ENCODE measurements around the gene IRF2BP2. TPM values are rescaled to one million over a fixed set of nuclear protein-coding genes. Genes with fewer than 3 reads are reported as not detected.
A peak's percentile ranks its signal among the peaks of the same experiment; 100 is the strongest.

The IRF2BP2 gene
- total and polyA plus RNA-seq, 2 of the 13 experiments (the other 11 are each of a cell fraction or from before 2014, with no cell fraction given) = 140 to 147 TPM

DNA sequence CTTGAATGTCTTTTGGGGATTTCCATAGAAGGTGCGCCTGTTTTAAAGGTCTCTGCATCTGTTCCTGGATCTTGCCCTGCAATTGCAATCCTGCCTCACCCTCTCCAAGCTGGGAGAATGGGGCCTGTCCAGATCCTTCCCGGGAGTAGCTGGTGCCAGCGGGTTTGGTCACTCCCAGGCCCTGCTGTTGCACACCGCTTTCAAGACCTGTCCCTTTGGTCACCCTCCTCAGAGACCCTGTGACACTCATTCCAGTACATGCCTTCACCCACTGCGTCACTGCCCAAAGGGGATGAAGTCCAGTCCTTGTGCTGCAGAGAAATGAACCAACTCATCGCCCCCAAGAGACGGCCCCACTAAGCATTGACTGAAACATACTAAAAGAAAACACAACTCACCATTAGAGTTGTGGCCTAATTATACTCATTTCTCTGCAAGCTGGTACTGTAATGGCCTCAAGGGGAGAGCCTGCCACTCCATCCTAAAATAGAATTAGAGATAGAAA, 1.9 kb upstream of the IRF2BP2 start (continued):
- TF ChIP-seq, protein P1, sequence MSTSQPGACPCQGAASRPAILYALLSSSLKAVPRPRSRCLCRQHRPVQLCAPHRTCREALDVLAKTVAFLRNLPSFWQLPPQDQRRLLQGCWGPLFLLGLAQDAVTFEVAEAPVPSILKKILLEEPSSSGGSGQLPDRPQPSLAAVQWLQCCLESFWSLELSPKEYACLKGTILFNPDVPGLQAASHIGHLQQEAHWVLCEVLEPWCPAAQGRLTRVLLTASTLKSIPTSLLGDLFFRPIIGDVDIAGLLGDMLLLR (CRISPR knock-in tag; IDR thresholded peaks at IDR 0.05) = 0 out of 2 replicates have a peak, but pooled peaks have one; percentile 42
- TF ChIP-seq, protein P2, sequence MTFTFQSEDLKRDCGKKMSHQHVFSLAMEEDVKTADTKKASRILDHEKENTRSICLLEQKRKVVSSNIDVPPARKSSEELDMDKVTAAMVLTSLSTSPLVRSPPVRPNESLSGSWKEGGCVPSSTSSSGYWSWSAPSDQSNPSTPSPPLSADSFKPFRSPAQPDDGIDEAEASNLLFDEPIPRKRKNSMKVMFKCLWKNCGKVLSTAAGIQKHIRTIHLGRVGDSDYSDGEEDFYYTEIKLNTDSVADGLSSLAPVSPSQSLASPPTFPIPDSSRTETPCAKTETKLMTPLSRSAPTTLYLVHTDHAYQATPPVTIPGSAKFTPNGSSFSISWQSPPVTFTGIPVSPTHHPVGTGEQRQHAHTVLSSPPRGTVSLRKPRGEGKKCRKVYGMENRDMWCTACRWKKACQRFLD (CRISPR knock-in tag; IDR thresholded peaks at IDR 0.05; ENCODE audit: borderline replicate concordance) = no peak
- TF ChIP-seq, protein P3, sequence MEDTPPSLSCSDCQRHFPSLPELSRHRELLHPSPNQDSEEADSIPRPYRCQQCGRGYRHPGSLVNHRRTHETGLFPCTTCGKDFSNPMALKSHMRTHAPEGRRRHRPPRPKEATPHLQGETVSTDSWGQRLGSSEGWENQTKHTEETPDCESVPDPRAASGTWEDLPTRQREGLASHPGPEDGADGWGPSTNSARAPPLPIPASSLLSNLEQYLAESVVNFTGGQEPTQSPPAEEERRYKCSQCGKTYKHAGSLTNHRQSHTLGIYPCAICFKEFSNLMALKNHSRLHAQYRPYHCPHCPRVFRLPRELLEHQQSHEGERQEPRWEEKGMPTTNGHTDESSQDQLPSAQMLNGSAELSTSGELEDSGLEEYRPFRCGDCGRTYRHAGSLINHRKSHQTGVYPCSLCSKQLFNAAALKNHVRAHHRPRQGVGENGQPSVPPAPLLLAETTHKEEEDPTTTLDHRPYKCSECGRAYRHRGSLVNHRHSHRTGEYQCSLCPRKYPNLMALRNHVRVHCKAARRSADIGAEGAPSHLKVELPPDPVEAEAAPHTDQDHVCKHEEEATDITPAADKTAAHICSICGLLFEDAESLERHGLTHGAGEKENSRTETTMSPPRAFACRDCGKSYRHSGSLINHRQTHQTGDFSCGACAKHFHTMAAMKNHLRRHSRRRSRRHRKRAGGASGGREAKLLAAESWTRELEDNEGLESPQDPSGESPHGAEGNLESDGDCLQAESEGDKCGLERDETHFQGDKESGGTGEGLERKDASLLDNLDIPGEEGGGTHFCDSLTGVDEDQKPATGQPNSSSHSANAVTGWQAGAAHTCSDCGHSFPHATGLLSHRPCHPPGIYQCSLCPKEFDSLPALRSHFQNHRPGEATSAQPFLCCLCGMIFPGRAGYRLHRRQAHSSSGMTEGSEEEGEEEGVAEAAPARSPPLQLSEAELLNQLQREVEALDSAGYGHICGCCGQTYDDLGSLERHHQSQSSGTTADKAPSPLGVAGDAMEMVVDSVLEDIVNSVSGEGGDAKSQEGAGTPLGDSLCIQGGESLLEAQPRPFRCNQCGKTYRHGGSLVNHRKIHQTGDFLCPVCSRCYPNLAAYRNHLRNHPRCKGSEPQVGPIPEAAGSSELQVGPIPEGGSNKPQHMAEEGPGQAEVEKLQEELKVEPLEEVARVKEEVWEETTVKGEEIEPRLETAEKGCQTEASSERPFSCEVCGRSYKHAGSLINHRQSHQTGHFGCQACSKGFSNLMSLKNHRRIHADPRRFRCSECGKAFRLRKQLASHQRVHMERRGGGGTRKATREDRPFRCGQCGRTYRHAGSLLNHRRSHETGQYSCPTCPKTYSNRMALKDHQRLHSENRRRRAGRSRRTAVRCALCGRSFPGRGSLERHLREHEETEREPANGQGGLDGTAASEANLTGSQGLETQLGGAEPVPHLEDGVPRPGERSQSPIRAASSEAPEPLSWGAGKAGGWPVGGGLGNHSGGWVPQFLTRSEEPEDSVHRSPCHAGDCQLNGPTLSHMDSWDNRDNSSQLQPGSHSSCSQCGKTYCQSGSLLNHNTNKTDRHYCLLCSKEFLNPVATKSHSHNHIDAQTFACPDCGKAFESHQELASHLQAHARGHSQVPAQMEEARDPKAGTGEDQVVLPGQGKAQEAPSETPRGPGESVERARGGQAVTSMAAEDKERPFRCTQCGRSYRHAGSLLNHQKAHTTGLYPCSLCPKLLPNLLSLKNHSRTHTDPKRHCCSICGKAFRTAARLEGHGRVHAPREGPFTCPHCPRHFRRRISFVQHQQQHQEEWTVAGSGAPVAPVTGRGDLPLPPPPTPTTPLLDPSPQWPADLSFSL (CRISPR knock-in tag; IDR thresholded peaks at IDR 0.05) = no peak
- TF ChIP-seq ZBTB3 (CRISPR knock-in tag; IDR thresholded peaks at IDR 0.05; ENCODE audit: borderline replicate concordance, low read depth) (no peak), ZNF383 (CRISPR knock-in tag; IDR thresholded peaks at IDR 0.05; ENCODE audit: borderline replicate concordance) (no peak), SKI (IDR thresholded peaks at IDR 0.05; ENCODE audit: partially characterized antibody) (peak; percentile 56), CBX2 (IDR thresholded peaks at IDR 0.05; ENCODE audit: low read depth, low read length) (no peak), CBX2 (CRISPR knock-in tag; IDR thresholded peaks at IDR 0.05; ENCODE audit: low read depth) (no peak), ISX (CRISPR knock-in tag; conservative IDR thresholded peaks at IDR 0.05) (no peak), MTA1 (CRISPR knock-in tag; IDR thresholded peaks at IDR 0.05; ENCODE audit: borderline replicate concordance) (no peak; the same call in 1 of the 2 replicates), SRY (CRISPR knock-in tag; IDR thresholded peaks at IDR 0.05) (no peak; the same call in 1 of the 2 replicates), MIER2 (CRISPR knock-in tag; IDR thresholded peaks at IDR 0.05) (no peak), SMC3 (IDR thresholded peaks at IDR 0.05; ENCODE audit: low read length) (no peak; the same call in none of the 2 replicates), ZSCAN22 (CRISPR knock-in tag; IDR thresholded peaks at IDR 0.05) (no peak), CEBPG (CRISPR knock-in tag; IDR thresholded peaks at IDR 0.05) (peak; percentile 40; the same call in 1 of the 2 replicates), ZFP36 (IDR thresholded peaks at IDR 0.05; ENCODE audit: borderline replicate concordance, low read depth, low read length, partially characterized antibody) (no peak), DR1 (CRISPR knock-in tag; IDR thresholded peaks at IDR 0.05) (no peak)
- TF ChIP-seq, protein P4, sequence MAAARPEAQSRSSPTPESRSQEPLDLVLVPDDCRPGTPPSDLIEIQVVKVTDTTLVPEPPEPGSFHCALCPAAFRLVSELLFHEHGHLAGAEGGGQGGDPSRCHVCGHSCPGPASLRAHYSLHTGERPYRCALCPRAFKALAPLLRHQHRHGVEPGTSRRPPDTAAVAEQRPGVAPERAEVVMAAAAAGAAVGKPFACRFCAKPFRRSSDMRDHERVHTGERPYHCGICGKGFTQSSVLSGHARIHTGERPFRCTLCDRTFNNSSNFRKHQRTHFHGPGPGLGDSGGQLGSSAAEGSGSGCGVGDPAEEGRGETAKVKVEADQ (CRISPR knock-in tag; IDR thresholded peaks at IDR 0.05; ENCODE audit: borderline replicate concordance) = no peak
- TF ChIP-seq, protein P5, sequence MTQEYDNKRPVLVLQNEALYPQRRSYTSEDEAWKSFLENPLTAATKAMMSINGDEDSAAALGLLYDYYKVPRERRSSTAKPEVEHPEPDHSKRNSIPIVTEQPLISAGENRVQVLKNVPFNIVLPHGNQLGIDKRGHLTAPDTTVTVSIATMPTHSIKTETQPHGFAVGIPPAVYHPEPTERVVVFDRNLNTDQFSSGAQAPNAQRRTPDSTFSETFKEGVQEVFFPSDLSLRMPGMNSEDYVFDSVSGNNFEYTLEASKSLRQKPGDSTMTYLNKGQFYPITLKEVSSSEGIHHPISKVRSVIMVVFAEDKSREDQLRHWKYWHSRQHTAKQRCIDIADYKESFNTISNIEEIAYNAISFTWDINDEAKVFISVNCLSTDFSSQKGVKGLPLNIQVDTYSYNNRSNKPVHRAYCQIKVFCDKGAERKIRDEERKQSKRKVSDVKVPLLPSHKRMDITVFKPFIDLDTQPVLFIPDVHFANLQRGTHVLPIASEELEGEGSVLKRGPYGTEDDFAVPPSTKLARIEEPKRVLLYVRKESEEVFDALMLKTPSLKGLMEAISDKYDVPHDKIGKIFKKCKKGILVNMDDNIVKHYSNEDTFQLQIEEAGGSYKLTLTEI (CRISPR knock-in tag; conservative IDR thresholded peaks at IDR 0.05) = no peak

All from HepG2 (cell line).